Measurements from ENCODE around the gene MRPL52.

GRCh38 chr14:22841311-22841710, 11.6 kb downstream of the MRPL52 start:
- TF ChIP-seq POLR2AphosphoS5 (IDR thresholded peaks at IDR 0.05; ENCODE audit: borderline replicate concordance, low read depth, low read length) (no peak), EZH2 (IDR thresholded peaks at IDR 0.05) (no peak), FOXP2 (optimal IDR thresholded peaks at IDR 0.05; ENCODE audit: control extremely low read depth, extremely low read length, insufficient read depth) (no peak)

Data from SK-N-MC (cell line).